GM19240 (cell line): ENCODE measurements around the gene PDF.
A peak's percentile ranks its signal among the peaks of the same experiment; 100 is the strongest.

Experiments used
- DNase-seq: peaks from one replicate; pipeline ENCODE4 v3.0.0; 2011; ENCODE audit warnings: low spot score; ENCODE audit not compliant: insufficient read length

Gene PDF

GRCh38 chr16:69339289-69340094, 9.1 kb upstream of the PDF start, which contains the start of the genes COG8 and NIP7:
TSS of gene COG8 (minus strand) at chr16:69339564. CDS start at chr16:69339552, 12 bp downstream.
TSS of gene NIP7 (plus strand) at chr16:69339772. CDS start at chr16:69339830, 58 bp downstream.
- peak; percentile 83 for DNase-seq

- DNase-seq = no peak
Observed at GRCh38 chr16:69338557-69339288, 8.3 kb upstream of the PDF start.

- no peak for DNase-seq
Observed at GRCh38 chr16:69334696-69335095, 4.3 kb upstream of the PDF start.

GRCh38 chr16:69329369-69330285, 761 bp downstream of the PDF start:
- DNase-seq = no peak

GRCh38 chr16:69328854-69329316, 1.5 kb downstream of the PDF start:
- DNase-seq = no peak

GRCh38 chr16:69327585-69328310, 2.6 kb downstream of the PDF start:
- no peak for DNase-seq

GRCh38 chr16:69326172-69326873, 4.1 kb downstream of the PDF start:
- no peak for DNase-seq

GRCh38 chr16:69325784-69326171, 4.6 kb downstream of the PDF start:
- DNase-seq = no peak

GRCh38 chr16:69324585-69325253, 5.7 kb downstream of the PDF start:
- DNase-seq = no peak

GRCh38 chr16:69324013-69324531, 6.3 kb downstream of the PDF start:
- DNase-seq = no peak

GRCh38 chr16:69323415-69323814, 7.0 kb downstream of the PDF start:
- DNase-seq = no peak

- DNase-seq = no peak
Observed at GRCh38 chr16:69322343-69322742, 8.0 kb downstream of the PDF start.

GRCh38 chr16:69321080-69321479, 9.3 kb downstream of the PDF start:
- DNase-seq = no peak

GRCh38 chr16:69320740-69321073, 9.7 kb downstream of the PDF start:
- DNase-seq = no peak

GRCh38 chr16:69319826-69320739, 10.3 kb downstream of the PDF start:
- DNase-seq = no peak

- no peak for DNase-seq
Observed at GRCh38 chr16:69319381-69319780, 11.0 kb downstream of the PDF start.

- no peak for DNase-seq
Observed at GRCh38 chr16:69318911-69319289, 11.5 kb downstream of the PDF start.

- DNase-seq = no peak
Observed at GRCh38 chr16:69318177-69318910, 12.0 kb downstream of the PDF start.
